Measurements from ENCODE around the gene PPP1R12A. TPM values are rescaled to one million over a fixed set of nuclear protein-coding genes. Genes with fewer than 3 reads are reported as not detected.

Gene PPP1R12A
- polyA plus RNA-seq, 3 donors, result 26.2 to 57.2 (median 33.1) TPM

DNA sequence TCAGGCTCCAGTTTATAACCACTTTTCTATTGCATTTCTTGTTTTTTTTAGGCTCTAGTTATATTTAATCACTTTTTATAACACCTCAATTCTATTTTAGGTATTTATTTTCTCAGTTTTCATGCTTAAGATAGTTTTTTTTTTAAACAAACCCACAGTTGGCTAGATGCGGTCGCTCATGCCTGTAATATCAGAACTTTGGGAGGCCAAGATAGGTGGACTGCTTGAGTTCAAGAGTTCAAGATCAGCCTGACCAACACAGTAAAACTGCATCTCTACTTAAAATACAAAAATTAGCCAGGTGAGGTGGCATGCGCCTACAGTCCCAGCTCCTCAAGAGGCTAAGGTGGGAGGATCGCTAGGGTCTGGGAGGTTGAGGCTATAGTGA lies 93.0 kb downstream of the PPP1R12A start:
- WGBS (ENCODE audit: insufficient coverage), result no CpG with 5 or more reads among the region's 4 CpGs
- Histone ChIP-seq H4K20me1 (ENCODE audit: insufficient read depth, low read length) (peaks cover 86% of the 10 kb centered on the region), H3K9ac (ENCODE audit: insufficient read depth, low read length, poor library complexity, severe bottlenecking) (no peak overlapping the region), H3K9me3 (replicated peaks in 1 of 2; ENCODE audit: control insufficient read depth in 1 of 2, insufficient read depth in 1 of 2, low read length in 2 of 2) (peaks cover 15% of the 10 kb centered on the region in 2 donors), H3K4me2 (replicated peaks; ENCODE audit: extremely low read depth, low read length, poor library complexity, severe bottlenecking) (no peak overlapping the region), H3K36me3 (replicated peaks in 1 of 2; ENCODE audit: control insufficient read depth in 1 of 2, insufficient read depth in 2 of 2, low read length in 2 of 2) (peaks cover 42 to 72% of the 10 kb centered on the region in 2 donors), H3K27me3 (ENCODE audit: control insufficient read depth in 2 of 2, insufficient read depth in 2 of 2, low read length in 2 of 2) (no peaks in the 10 kb centered on the region), H3K4me1 (ENCODE audit: control insufficient read depth in 1 of 2, insufficient read depth in 2 of 2, low read length in 2 of 2) (no peaks in the 10 kb centered on the region), H2AFZ (ENCODE audit: insufficient read depth, low read depth, low read length, poor library complexity, severe bottlenecking) (no peak overlapping the region), H3K79me2 (ENCODE audit: insufficient read depth, low read length) (peaks cover 75% of the 10 kb centered on the region), H3K4me3 (replicated peaks in 1 of 3; ENCODE audit: low read depth in 2 of 3, low read length in 3 of 3) (no peak overlapping the region), H3K27ac (ENCODE audit: low read depth in 1 of 2, low read length in 2 of 2) (no peak overlapping the region)
- intact Hi-C loops (cut with micrococcal nuclease), result no loop called here
- Mint-ChIP-seq H3K9me3 (peaks cover 15 to 24% (median 16%) of the 10 kb centered on the region in 7 donors), H3K27ac (peak overlapping the region in 2 of 7 donors; percentile 7 to 30), H3K4me3 (no peak overlapping the region), H3K27me3 (ENCODE audit: low read depth in 3 of 3) (no peaks in the 10 kb centered on the region), H3K36me3 (peaks cover 50 to 69% of the 10 kb centered on the region in 2 donors), H3K4me1 (no peaks in the 10 kb centered on the region)
- TF ChIP-seq, protein P1, sequence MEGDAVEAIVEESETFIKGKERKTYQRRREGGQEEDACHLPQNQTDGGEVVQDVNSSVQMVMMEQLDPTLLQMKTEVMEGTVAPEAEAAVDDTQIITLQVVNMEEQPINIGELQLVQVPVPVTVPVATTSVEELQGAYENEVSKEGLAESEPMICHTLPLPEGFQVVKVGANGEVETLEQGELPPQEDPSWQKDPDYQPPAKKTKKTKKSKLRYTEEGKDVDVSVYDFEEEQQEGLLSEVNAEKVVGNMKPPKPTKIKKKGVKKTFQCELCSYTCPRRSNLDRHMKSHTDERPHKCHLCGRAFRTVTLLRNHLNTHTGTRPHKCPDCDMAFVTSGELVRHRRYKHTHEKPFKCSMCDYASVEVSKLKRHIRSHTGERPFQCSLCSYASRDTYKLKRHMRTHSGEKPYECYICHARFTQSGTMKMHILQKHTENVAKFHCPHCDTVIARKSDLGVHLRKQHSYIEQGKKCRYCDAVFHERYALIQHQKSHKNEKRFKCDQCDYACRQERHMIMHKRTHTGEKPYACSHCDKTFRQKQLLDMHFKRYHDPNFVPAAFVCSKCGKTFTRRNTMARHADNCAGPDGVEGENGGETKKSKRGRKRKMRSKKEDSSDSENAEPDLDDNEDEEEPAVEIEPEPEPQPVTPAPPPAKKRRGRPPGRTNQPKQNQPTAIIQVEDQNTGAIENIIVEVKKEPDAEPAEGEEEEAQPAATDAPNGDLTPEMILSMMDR (IDR thresholded peaks at IDR 0.05), result no peak
- DNase-seq, result no peak

DNA sequence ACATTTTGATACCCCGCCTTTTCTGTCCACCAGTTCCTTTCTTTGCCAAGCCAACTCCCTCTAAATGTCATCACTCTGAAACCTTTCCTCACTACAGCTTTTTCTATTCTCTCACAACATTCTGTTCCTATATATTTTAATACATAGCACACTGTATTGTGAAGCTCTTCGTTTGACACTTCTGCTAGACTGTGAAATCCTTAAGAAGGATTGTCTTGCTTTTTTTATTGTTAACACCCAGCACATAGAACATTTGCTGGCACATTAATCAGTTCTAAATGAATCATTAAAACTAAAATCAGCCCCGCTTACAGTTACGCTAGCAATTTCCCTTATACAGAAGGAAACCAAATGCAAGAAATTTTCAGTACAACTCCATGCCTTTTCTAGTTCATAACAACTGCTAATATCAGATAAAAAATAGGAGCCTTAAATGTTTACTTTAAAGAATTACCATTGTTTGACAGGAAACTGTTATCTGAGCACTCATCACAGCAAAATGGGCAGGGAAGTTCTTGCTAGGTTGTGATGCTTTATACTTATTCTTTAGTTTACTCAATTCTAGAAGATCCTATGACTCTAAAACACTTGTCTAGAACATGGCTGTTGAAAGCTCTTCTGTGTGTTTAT lies 93.5 kb downstream of the PPP1R12A start:
- Histone ChIP-seq H4K20me1 (ENCODE audit: insufficient read depth, low read length) (peaks cover 88% of the 10 kb centered on the region), H3K4me3 (replicated peaks in 1 of 3; ENCODE audit: low read depth in 2 of 3, low read length in 3 of 3) (no peak overlapping the region), H3K4me1 (ENCODE audit: control insufficient read depth in 1 of 2, insufficient read depth in 2 of 2, low read length in 2 of 2) (no peaks in the 10 kb centered on the region), H3K4me2 (replicated peaks; ENCODE audit: extremely low read depth, low read length, poor library complexity, severe bottlenecking) (no peak overlapping the region), H3K9me3 (replicated peaks in 1 of 2; ENCODE audit: control insufficient read depth in 1 of 2, insufficient read depth in 1 of 2, low read length in 2 of 2) (peaks cover 15% of the 10 kb centered on the region in 2 donors), H3K36me3 (replicated peaks in 1 of 2; ENCODE audit: control insufficient read depth in 1 of 2, insufficient read depth in 2 of 2, low read length in 2 of 2) (peaks cover 42 to 72% of the 10 kb centered on the region in 2 donors), H3K9ac (ENCODE audit: insufficient read depth, low read length, poor library complexity, severe bottlenecking) (no peak overlapping the region), H2AFZ (ENCODE audit: insufficient read depth, low read depth, low read length, poor library complexity, severe bottlenecking) (no peak overlapping the region), H3K27ac (ENCODE audit: low read depth in 1 of 2, low read length in 2 of 2) (no peak overlapping the region), H3K27me3 (ENCODE audit: control insufficient read depth in 2 of 2, insufficient read depth in 2 of 2, low read length in 2 of 2) (no peaks in the 10 kb centered on the region), H3K79me2 (ENCODE audit: insufficient read depth, low read length) (peaks cover 75% of the 10 kb centered on the region)
- intact Hi-C loops (cut with micrococcal nuclease), result no loop called here
- 100% methylated on average over 2 of the region's 4 CpGs for WGBS (ENCODE audit: insufficient coverage)
- peaks cover 49 to 69% of the 10 kb centered on the region in 2 donors for H3K36me3 Mint-ChIP-seq
- H3K4me3 Mint-ChIP-seq, result no peak overlapping the region
- H3K9me3 Mint-ChIP-seq, result peaks cover 15 to 24% (median 16%) of the 10 kb centered on the region in 7 donors
- TF ChIP-seq, protein P1 (IDR thresholded peaks at IDR 0.05), result no peak
- DNase-seq, result no peak
- no peaks in the 10 kb centered on the region for H3K27me3 Mint-ChIP-seq (ENCODE audit: low read depth in 3 of 3)
- H3K4me1 Mint-ChIP-seq, result no peaks in the 10 kb centered on the region
- H3K27ac Mint-ChIP-seq, result peak overlapping the region in 2 of 7 donors; percentile 15 to 31

Data from CD14-positive monocyte (primary cell).